Adrenal gland (tissue), 5 donors: ENCODE data around the gene PADI6.

Source experiments
- POLR2A ChIP-seq, 2 donors: fragments of 450-650 bp; IDR thresholded peaks; one replicate each; pipeline ENCODE4 v1.6.1; 2017; ENCODE audit warnings: antibody characterized with exemption in 2 of 2, mild to moderate bottlenecking in 2 of 2, moderate library complexity in 1 of 2
- TF ChIP-seq, protein P1 (sequence below), 6 experiments: fragments of 450-650 bp in 4 of 6; fragments of 200-600 bp in 2 of 6; sonication (generic) in 1 of 6; IDR thresholded peaks; 1 replicate in 5 of 6; 2 replicates in 1 of 6; pipeline versions ENCODE4 v1.5.1 to v1.8.0; 2016 to 2021; ENCODE audit warnings: antibody characterized with exemption in 6 of 6, mild to moderate bottlenecking in 2 of 6, moderate library complexity in 1 of 6
- donor health status: DM: no; HTN: no; CAD: no.

DNA sequence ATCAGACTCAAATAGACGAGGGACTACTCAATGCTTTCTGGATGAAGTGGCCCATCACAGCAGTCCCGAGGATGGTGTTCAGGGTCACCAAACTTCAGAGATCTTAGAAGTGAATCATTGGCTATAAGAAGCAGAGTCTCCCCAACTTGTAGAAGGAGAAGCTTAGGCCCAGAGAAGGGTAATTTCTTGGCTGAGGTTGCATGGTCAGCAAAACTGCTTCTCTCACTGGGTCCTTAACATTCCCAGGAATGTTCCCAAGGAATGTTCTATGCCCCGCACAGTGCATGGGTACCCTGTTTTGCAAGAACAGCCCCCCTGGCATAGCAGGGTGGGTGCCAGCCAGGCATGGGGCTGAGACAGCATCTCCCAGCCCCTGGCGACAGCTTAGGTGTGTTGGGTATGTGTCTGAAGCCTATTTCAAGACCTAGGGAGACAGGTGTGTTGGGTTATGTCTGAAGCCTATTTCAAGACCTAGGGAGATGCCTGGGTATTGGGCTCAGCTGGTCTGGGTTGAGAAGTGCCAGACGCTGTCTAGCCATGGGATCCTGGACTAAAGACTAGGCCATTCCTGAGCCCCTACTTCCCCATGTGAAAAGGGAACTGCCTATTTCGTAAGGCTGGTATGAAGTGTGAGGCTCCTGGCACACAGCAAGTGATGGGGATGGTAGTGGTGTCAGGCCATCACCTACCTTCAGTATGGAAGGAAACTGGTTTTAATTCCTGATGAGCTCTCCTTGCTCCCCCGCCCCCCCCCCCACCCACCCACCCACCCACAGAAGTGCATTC is 26.1 kb downstream of the PADI6 start:
- TF ChIP-seq, protein P1, sequence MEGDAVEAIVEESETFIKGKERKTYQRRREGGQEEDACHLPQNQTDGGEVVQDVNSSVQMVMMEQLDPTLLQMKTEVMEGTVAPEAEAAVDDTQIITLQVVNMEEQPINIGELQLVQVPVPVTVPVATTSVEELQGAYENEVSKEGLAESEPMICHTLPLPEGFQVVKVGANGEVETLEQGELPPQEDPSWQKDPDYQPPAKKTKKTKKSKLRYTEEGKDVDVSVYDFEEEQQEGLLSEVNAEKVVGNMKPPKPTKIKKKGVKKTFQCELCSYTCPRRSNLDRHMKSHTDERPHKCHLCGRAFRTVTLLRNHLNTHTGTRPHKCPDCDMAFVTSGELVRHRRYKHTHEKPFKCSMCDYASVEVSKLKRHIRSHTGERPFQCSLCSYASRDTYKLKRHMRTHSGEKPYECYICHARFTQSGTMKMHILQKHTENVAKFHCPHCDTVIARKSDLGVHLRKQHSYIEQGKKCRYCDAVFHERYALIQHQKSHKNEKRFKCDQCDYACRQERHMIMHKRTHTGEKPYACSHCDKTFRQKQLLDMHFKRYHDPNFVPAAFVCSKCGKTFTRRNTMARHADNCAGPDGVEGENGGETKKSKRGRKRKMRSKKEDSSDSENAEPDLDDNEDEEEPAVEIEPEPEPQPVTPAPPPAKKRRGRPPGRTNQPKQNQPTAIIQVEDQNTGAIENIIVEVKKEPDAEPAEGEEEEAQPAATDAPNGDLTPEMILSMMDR (IDR thresholded peaks at IDR 0.05), result no peak
- TF ChIP-seq POLR2A (IDR thresholded peaks at IDR 0.05), result no peak
